Measurements from ENCODE around the gene COQ3. TPM values are rescaled to one million over a fixed set of nuclear protein-coding genes. Genes with fewer than 3 reads are reported as not detected.

Gene COQ3
- total and polyA plus RNA-seq, 4 donors: 3.8 to 9.4 (median 8.0) TPM

DNA sequence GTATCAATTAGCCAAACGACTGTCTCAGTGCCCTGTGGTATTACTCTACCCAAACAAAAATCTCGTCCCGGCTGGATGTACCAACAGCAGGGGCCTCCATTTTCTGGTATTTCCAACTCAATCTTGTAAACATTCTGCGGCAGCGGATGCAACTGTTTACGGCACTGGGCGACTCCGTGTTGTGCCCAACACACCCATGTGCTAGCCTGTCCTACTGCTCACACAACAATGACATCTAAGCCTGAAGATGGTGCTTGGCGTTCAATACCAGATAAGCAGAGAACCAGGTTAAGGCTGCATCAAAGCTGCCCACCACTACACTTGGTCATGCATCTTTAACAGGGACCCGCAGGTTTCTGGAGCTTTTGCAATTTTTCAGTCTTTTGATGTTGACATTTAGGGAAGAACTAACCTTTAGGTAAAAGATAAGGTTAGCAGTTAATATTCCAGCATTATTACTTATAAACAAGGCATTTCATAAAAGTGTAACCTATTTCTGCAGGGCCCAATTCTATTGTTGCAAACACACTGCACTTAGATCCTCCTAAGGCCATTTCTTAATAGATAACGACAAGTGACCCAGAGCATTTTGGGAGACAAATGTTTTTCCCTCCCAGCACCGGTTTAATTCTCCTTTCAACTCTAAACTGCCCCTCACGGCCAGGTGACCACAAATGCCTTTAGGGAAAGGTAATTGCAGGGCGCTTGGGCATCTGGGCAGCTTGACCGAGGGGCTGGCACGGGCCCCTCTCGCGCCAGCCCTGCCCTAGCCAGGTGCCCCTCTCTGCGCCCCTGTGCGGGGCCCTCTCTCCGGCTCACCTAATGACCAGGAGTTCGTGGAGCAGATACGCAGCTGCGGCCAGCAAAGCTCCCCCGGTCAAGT lies 45.5 kb downstream of the COQ3 start (continued):
- TF ChIP-seq, protein P1, sequence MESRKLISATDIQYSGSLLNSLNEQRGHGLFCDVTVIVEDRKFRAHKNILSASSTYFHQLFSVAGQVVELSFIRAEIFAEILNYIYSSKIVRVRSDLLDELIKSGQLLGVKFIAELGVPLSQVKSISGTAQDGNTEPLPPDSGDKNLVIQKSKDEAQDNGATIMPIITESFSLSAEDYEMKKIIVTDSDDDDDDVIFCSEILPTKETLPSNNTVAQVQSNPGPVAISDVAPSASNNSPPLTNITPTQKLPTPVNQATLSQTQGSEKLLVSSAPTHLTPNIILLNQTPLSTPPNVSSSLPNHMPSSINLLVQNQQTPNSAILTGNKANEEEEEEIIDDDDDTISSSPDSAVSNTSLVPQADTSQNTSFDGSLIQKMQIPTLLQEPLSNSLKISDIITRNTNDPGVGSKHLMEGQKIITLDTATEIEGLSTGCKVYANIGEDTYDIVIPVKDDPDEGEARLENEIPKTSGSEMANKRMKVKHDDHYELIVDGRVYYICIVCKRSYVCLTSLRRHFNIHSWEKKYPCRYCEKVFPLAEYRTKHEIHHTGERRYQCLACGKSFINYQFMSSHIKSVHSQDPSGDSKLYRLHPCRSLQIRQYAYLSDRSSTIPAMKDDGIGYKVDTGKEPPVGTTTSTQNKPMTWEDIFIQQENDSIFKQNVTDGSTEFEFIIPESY (IDR thresholded peaks at IDR 0.05): no peak
- TF ChIP-seq, protein P2, sequence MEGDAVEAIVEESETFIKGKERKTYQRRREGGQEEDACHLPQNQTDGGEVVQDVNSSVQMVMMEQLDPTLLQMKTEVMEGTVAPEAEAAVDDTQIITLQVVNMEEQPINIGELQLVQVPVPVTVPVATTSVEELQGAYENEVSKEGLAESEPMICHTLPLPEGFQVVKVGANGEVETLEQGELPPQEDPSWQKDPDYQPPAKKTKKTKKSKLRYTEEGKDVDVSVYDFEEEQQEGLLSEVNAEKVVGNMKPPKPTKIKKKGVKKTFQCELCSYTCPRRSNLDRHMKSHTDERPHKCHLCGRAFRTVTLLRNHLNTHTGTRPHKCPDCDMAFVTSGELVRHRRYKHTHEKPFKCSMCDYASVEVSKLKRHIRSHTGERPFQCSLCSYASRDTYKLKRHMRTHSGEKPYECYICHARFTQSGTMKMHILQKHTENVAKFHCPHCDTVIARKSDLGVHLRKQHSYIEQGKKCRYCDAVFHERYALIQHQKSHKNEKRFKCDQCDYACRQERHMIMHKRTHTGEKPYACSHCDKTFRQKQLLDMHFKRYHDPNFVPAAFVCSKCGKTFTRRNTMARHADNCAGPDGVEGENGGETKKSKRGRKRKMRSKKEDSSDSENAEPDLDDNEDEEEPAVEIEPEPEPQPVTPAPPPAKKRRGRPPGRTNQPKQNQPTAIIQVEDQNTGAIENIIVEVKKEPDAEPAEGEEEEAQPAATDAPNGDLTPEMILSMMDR (IDR thresholded peaks at IDR 0.05; ENCODE audit: low read depth, low read length, missing input control): no peak

DNA sequence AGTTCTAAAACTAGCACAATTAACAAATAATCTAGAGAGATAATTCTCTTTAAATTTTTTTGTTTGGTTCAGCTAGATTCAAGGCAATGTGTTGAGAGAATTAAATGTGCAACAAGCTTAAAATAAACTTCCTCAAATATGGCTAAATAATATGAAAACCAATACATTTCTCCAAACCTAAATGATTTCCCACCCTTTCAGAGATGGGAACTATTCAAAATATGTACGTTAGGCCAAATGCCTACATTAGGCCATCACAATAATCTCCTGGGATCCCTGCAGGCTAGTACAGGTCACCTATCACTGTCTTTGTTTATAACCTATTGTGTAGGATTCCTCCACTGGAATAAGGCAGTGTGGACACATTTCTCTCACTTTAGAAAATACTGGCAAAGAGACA lies 46.2 kb downstream of the COQ3 start:
- Histone ChIP-seq H3K4me1 (ENCODE audit: control insufficient read depth in 4 of 4, insufficient read depth in 4 of 4, low read length in 3 of 4) (peaks cover 4 to 10% (median 7%) of the 10 kb centered on the region in 4 donors), H3K4me3 (ENCODE audit: low read depth in 1 of 3, low read length in 3 of 3) (no peak overlapping the region), H3K27ac (ENCODE audit: low read depth in 1 of 2, low read length in 2 of 2) (no peak overlapping the region), H3K36me3 (ENCODE audit: control insufficient read depth in 4 of 4, insufficient read depth in 3 of 4, low read depth in 1 of 4, low read length in 3 of 4) (no peaks in the 10 kb centered on the region), H3K27me3 (ENCODE audit: control insufficient read depth in 4 of 4, insufficient read depth in 4 of 4, low read length in 3 of 4) (peaks cover 0 to 5% (median 2%) of the 10 kb centered on the region in 4 donors), H3K9me3 (ENCODE audit: control insufficient read depth in 4 of 4, low read length in 3 of 4) (no peaks in the 10 kb centered on the region), H3K9ac (ENCODE audit: low read depth in 1 of 2, low read length in 2 of 2) (no peak overlapping the region)
- WGBS: 87% methylated on average over 1 of the region's 1 CpG
- DNase-seq (ENCODE audit: low spot score): no peak
- TF ChIP-seq RAD21 (IDR thresholded peaks at IDR 0.05) (no peak), FOXA1 (IDR thresholded peaks at IDR 0.05) (no peak), YY1 (IDR thresholded peaks at IDR 0.05) (no peak), TAF1 (conservative IDR thresholded peaks at IDR 0.05) (no peak), HNF4G (IDR thresholded peaks at IDR 0.05) (no peak), GABPA (IDR thresholded peaks at IDR 0.05 in 1 of 2, conservative IDR thresholded peaks at IDR 0.05 in 1 of 2) (no peak), SP1 (IDR thresholded peaks at IDR 0.05) (no peak)
- TF ChIP-seq, protein P2 (IDR thresholded peaks at IDR 0.05; ENCODE audit: low read depth, low read length, missing input control): no peak
- TF ChIP-seq, protein P3, sequence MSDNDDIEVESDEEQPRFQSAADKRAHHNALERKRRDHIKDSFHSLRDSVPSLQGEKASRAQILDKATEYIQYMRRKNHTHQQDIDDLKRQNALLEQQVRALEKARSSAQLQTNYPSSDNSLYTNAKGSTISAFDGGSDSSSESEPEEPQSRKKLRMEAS (IDR thresholded peaks at IDR 0.05): no peak
- TF ChIP-seq, protein P4, sequence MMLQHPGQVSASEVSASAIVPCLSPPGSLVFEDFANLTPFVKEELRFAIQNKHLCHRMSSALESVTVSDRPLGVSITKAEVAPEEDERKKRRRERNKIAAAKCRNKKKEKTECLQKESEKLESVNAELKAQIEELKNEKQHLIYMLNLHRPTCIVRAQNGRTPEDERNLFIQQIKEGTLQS (IDR thresholded peaks at IDR 0.05): no peak

DNA sequence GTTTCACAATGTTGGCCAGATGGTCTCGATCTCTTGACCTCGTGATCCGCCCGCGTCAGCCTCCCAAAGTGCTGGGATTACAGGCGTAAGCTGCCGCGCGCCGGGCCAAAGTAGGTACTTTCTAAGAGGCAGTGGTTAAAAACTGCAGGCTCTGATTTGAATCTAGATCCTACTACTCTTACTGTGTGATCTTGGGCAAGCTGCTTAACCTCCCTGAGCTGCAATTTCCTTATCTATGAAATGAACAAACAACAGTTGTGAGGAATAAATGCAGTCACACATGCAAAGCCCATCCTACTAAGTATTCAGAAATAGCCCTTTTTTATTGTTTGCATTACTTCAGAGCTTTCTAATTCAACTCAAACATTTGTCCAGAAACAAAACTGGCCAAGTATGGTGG lies 47.4 kb downstream of the COQ3 start:
- H3K9ac ChIP-seq (ENCODE audit: low read depth in 1 of 2, low read length in 2 of 2): no peak overlapping the region
- H3K4me3 ChIP-seq (ENCODE audit: low read depth in 1 of 3, low read length in 3 of 3): no peak overlapping the region
- no peaks in the 10 kb centered on the region for H3K9me3 ChIP-seq (ENCODE audit: control insufficient read depth in 4 of 4, low read length in 3 of 4)
- peaks cover 0 to 5% (median 0%) of the 10 kb centered on the region in 4 donors for H3K27me3 ChIP-seq (ENCODE audit: control insufficient read depth in 4 of 4, insufficient read depth in 4 of 4, low read length in 3 of 4)
- WGBS: 93% methylated on average over 10 of the region's 10 CpGs
- no peak for DNase-seq (ENCODE audit: low spot score)
- peaks cover 4 to 10% (median 7%) of the 10 kb centered on the region in 4 donors for H3K4me1 ChIP-seq (ENCODE audit: control insufficient read depth in 4 of 4, insufficient read depth in 4 of 4, low read length in 3 of 4)
- H3K27ac ChIP-seq (ENCODE audit: low read depth in 1 of 2, low read length in 2 of 2): no peak overlapping the region
- no peaks in the 10 kb centered on the region for H3K36me3 ChIP-seq (ENCODE audit: control insufficient read depth in 4 of 4, insufficient read depth in 3 of 4, low read depth in 1 of 4, low read length in 3 of 4)
- TF ChIP-seq, protein P1 (IDR thresholded peaks at IDR 0.05): no peak
- no peak for TF ChIP-seq FOXA1 (IDR thresholded peaks at IDR 0.05)
- TF ChIP-seq EGR1 (IDR thresholded peaks at IDR 0.05; ENCODE audit: low read depth in 2 of 2): no peak
- TF ChIP-seq SP1 (IDR thresholded peaks at IDR 0.05): no peak
- TF ChIP-seq RAD21 (IDR thresholded peaks at IDR 0.05): no peak
- no peak for TF ChIP-seq FOXA2 (IDR thresholded peaks at IDR 0.05)
- TF ChIP-seq, protein P4 (IDR thresholded peaks at IDR 0.05): no peak
- TF ChIP-seq HNF4A (conservative IDR thresholded peaks at IDR 0.05): no peak
- no peak for TF ChIP-seq GABPA (IDR thresholded peaks at IDR 0.05 in 1 of 2, conservative IDR thresholded peaks at IDR 0.05 in 1 of 2)
